ENCODE data around the gene EPN3. TPM values are rescaled to one million over a fixed set of nuclear protein-coding genes. Genes with fewer than 3 reads are reported as not detected.

The EPN3 gene
- total RNA-seq, 2 donors from 2014 or later, result not detected

DNA sequence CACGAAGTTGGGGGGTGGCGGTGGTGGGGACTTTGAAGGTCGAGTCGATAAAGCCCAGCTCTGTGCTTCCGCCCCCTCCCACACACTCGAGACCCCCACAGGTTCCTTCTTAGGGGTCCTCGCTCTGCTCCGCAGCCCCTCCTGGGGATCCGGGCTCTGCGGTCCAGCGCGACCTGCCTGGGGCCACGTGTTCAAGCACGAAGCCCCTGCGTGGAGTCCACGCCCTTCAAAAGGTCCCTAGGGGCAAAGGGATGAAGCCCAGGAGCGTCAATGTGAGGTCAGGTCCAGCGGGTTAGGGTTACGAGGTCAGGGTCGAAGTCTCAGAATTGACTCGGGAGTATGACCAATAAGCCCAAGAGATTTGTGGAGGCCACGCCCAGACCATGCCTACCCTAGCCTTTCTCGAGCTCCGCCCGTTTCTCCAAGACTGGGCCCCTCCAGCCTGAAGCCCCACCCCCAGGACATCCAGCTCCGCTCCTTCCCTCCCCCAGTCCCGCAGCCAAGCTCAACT is 27.2 kb downstream of the EPN3 start:
- DNase-seq (ENCODE audit: low spot score), result peak; percentile 90
- intact Hi-C loops (cut with DNase I), result no loop called here

DNA sequence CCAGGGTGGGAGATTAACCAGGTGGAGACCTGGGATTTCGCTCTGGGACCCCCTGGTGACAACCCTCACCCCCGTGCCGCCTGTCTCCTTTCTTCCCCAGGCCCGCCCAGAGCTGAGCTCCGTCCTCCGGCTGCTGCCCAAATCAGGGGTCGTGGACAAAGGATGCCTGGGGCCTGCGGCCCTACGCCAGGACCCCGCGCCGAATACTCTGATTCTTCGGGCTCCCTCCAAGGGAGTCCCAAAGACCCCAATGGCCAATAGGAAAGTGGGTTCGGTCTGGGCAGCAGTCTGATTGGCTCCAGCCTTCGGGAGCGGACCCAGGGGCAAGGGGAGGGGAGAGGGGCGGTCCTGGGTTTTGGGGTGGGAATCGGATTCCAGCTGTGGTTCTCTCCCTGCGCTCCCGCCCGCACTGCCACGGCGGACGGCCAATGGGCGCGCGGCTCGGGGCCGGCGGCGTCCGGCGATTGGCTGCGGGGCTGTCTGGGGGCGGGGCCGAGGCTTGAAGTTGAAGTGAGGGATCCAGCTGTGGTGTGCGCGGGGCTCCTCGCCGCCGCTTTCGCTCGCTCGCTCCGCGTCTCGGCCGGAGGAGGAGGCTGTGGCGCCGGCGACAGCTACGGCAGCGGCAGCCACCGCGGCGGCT is 27.8 kb downstream of the EPN3 start, which contains the start of gene CACNA1G:
CACNA1G (plus strand) TSS at position 531 of the 640 bp plus-strand sequence. CDS start 745 bp downstream, outside the sequence.
- peak; percentile 97 for DNase-seq (ENCODE audit: low spot score)
- intact Hi-C loops (cut with DNase I), result no loop called here

DNA sequence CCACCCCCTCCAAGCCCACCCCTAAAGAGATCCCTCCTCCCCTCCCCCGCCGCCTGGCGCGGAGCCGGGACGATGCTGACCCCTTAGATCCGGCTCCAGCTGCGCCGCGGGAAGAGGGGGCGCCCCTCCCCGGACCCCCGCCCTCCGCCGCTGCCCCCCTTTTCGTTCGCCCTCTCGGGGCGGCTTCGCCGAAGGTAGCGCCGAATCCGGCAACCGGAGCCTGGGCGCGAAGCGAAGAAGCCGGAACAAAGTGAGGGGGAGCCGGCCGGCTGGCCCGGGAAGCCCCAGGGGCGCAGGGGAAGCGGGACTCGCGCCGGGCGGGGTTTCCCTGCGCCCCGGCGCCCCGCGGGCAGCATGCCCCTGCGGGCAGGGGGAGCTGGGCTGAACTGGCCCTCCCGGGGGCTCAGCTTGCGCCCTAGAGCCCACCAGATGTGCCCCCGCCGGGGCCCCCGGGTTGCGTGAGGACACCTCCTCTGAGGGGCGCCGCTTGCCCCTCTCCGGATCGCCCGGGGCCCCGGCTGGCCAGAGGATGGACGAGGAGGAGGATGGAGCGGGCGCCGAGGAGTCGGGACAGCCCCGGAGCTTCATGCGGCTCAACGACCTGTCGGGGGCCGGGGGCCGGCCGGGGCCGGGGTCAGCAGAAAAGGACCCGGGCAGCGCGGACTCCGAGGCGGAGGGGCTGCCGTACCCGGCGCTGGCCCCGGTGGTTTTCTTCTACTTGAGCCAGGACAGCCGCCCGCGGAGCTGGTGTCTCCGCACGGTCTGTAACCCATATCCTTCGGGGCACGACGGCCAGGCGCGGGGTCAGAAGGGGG is 28.6 kb downstream of the EPN3 start:
- no peak for DNase-seq (ENCODE audit: low spot score)
- intact Hi-C loops (cut with DNase I), result no loop called here

DNA sequence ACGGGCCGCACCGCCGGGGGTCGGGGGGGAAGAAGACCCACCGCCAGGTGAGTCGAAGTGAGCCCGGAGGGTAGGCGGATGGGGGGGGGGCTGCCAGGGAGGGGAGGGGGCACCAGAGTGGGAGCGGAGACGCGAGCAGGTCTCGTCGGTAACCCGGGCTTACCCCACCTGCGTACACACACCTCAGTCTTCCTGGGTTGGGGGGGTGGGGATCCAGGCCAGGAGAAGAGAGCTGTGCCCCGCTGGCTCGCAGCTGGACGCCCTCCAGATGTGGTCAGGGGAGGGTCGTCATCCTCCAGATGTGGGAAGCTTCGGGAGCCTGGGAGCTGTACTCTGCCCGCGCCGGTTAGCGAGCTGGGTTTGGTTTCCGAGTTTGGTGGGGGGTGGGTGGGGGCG is 29.2 kb downstream of the EPN3 start:
- DNase-seq (ENCODE audit: low spot score), result no peak
- intact Hi-C loops (cut with DNase I), result no loop called here

DNA sequence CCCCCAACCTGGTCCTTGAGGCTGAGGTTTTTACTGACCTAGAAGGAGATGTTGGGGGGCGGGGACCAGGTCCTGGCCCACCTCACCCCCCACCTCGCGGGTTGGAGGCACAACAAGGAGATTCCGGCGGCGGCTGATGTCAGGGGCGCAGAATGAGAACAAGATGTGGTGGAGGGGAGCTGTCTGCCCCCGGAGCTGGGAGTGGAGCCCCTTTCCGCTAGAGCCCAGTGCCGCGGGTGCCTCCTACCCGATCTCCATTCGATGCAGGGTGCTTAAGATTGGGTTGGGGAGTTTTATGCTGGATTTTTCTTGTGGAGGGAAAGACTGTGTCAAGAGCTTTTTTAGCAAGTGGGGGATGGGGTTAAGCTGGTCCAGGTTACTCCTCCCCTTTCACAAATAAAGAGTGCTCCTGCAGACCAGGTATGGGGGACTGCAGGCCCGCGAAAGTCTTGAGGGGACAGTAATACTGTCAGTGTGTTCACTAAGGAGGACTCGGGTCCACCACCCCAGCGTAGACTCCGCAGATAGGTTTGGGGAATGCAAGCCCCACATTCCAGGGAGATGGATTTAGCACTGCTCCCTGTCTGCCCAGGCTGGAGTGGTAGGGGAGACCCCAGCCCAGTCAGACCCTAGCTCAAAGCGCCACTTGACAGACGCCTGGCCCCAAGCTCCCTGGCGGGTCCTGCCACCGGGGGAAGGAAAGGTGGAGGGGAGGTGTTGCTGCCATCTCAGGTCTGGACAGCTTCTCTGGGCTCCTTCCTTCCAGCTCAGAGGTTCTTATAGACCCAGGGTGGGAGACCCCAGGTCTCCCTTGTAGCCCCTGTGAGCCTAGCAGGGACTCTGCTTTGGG is 29.9 kb downstream of the EPN3 start:
- intact Hi-C loops (cut with DNase I), result no loop called here
- no peak for DNase-seq (ENCODE audit: low spot score)

DNA sequence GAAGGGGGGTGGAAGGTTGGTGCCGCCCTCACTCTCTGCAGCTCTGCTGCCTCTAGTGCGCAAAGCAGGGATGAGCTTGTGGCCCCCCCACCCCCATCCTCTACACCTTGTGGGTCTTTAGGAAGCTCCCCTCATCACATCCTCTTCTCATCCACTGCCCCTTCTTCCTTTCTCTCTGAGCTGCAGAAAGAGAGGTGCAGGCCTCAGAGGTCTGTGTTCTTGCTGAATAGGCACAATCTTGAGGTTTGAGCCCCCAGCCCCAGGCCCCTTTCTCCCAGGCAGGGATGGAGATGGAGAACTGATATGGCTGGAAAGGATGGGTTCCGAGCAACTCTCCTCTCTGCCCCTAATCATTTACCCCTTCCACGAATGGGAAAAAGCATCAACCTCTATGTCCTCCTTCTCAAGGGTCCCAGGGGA is 30.6 kb downstream of the EPN3 start:
- no peak for DNase-seq (ENCODE audit: low spot score)
- intact Hi-C loops (cut with DNase I), result no loop called here

DNA sequence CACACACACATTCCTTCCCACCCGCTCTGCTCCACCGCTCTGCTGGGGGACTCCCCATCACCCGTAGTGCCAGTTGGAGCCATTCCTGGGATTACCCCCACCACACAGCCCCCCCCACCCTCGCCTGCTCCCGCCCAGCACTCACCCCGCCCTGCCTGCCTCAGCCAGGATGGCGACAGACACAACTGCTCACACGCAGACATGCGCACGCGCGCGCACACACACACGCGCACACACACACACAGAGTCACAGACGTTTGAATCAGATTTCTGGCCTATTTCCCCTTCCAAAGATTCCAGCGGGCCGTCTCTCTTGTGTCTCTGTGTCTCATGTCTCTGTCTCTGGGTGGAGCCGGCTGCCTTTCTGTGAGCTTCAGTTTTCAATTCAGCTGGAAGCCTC is 32.4 kb downstream of the EPN3 start:
- intact Hi-C loops (cut with DNase I), result no loop called here
- peak; percentile 95 for DNase-seq (ENCODE audit: low spot score)

DNA sequence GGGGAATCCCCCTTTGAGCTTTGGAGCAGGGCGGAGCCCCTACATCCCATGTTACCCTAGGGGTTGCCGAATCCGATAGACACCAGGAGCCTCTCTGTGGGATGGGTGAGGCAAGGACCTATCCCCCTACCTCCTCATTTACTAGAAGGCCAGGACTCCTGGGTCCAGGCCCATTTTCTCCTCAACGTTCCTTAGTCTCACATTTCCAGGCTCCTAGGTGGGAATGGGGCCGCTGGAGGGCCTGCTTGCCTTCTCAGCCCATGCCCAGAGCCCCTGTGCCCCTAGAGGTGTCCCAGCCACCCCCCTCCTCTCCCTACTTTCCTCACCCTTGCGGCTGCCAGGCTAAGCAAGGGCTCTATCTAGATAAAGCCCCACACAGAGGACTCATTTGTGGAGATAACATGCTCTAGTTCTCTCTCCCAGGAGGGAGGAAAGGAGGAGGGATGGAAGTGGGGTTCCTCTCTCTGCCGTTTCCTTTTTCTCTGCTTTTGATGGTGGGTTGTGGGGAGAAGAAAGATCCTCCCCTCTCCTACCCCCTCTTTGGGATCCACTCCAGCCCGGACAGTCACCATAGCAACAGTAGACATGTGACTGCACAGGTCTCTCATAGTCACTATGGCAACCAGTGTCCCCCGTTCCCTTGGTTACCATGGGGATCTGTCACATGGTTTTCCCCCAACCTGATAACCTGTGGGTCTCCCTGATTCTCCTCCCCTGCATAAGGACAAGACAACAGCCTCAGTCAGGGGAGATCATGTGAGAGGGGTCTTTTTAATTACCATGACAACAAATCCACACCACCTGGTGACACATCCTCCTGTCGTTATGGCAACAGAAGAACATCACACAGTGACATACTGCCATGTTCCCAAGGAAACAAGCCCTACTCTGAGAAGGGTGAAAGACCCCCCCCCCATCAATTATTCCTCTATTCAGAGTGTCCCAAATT is 33.1 kb downstream of the EPN3 start:
- no peak for DNase-seq (ENCODE audit: low spot score)
- intact Hi-C loops (cut with DNase I), result no loop called here

DNA sequence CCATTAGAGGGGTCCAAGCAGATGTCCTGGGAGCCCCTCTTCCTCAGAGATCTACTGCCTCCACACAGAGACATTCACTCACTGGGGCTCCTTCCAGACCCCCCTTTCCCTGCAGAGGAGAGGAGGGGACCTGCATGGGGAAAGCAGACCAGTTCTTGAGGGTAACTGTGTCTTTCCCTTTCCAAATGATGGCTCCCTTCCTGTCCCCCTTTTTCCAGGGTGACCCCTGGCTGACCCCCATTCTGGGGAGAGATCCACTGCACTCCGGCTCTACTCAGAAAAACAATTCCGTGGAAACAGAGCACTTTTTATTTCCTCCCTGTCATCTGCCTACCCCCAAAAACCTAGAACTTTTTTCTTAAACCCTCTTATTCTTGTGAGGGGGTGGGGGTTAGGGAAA is 34.4 kb downstream of the EPN3 start:
- intact Hi-C loops (cut with DNase I), result no loop called here
- DNase-seq (ENCODE audit: low spot score), result no peak

DNA sequence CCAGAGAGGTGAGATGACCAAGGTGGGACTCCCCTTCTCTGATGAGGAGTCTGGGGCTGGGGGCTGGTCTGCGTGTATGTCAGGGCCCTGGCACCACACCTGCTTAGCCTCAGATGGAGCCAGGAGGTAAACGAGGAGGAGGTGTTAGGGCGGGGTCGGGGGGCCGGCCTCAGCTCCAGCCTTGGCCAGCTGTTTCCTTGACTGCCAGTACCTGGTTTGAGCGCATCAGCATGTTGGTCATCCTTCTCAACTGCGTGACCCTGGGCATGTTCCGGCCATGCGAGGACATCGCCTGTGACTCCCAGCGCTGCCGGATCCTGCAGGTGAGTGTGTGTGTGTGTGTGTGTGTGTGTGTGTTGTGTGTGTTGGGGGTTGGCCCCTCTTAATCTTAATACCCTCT is 36.1 kb downstream of the EPN3 start:
- intact Hi-C loops (cut with DNase I), result no loop called here
- no peak for DNase-seq (ENCODE audit: low spot score)

DNA sequence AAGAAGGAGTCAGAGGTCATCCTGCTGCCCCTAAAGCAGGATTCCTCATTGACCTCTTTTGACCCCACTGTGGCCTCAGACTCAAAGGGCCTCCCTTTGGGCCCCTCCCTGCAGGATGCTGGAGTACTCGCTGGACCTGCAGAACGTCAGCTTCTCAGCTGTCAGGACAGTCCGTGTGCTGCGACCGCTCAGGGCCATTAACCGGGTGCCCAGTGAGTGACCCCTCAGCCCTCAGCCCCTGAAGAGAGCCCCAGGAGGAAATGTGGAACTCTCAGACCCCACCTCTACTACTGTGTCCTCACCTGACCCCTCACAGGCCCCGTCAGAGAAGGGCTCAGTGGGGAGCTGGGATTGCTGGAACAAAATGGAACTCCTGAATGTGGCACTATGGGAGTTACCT is 37.1 kb downstream of the EPN3 start:
- DNase-seq (ENCODE audit: low spot score), result no peak
- intact Hi-C loops (cut with DNase I), result no loop called here

DNA sequence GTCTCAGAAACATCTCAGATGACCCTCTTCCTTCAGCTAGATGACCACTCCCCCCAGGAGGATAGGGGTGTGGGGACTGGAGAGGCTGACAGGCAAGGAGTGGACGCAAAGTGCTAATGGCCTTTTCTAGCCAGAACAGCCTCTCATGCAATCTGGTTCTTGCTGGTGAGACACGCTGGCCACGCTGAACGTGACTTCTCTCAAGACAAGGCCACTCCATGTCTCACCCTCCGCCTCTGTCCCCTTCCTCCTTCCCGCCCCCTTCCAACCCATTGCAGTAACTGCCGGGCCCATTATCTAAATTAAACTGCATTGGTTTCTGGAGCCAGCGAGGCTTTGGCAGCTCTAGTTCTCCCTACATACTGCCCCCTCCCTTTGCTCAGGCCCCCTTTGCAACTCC is 37.5 kb downstream of the EPN3 start:
- intact Hi-C loops (cut with DNase I), result no loop called here
- DNase-seq (ENCODE audit: low spot score), result no peak

DNA sequence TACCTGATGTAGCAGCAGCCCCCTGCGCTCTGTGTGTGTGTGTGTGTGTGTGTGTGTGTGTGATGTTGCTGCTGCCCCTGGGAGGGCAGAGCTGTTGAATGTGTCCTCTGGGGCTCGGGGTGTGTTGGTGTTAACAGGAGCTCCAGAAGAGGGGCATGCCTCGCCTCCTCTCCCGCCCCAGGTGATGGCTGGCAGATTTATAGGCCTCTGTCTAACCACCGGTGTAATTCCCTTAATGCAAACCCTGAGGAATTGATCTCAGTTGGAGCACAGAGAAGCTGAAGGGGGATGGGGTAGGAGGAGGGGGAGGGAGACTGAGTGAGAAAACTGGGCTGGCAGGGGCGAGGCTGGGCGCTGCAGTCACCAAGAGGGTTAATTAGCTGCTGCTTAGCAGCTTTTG is 38.0 kb downstream of the EPN3 start:
- intact Hi-C loops (cut with DNase I), result no loop called here
- no peak for DNase-seq (ENCODE audit: low spot score)

DNA sequence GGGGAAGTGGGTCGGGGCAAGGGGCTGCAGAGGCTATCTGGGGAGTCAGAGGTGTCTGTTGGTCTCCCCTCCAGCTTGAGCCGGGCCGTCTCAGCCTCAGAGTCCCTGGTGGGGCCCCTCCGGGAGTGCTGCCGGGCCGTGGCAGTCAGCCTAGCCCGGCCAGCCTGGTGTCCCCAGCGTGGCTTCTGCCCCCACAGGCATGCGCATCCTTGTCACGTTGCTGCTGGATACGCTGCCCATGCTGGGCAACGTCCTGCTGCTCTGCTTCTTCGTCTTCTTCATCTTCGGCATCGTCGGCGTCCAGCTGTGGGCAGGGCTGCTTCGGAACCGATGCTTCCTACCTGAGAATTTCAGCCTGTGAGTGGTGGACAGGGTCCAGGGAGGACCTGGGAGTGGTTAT is 39.1 kb downstream of the EPN3 start:
- no peak for DNase-seq (ENCODE audit: low spot score)
- intact Hi-C loops (cut with DNase I), result no loop called here

DNA sequence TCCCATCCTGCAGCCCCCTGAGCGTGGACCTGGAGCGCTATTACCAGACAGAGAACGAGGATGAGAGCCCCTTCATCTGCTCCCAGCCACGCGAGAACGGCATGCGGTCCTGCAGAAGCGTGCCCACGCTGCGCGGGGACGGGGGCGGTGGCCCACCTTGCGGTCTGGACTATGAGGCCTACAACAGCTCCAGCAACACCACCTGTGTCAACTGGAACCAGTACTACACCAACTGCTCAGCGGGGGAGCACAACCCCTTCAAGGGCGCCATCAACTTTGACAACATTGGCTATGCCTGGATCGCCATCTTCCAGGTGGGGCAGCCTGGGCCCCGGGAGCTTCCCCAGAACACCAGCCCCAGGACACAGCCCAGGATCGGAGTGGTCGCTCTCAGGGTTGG is 40.0 kb downstream of the EPN3 start:
- no peak for DNase-seq (ENCODE audit: low spot score)
- intact Hi-C loops (cut with DNase I), result no loop called here

DNA sequence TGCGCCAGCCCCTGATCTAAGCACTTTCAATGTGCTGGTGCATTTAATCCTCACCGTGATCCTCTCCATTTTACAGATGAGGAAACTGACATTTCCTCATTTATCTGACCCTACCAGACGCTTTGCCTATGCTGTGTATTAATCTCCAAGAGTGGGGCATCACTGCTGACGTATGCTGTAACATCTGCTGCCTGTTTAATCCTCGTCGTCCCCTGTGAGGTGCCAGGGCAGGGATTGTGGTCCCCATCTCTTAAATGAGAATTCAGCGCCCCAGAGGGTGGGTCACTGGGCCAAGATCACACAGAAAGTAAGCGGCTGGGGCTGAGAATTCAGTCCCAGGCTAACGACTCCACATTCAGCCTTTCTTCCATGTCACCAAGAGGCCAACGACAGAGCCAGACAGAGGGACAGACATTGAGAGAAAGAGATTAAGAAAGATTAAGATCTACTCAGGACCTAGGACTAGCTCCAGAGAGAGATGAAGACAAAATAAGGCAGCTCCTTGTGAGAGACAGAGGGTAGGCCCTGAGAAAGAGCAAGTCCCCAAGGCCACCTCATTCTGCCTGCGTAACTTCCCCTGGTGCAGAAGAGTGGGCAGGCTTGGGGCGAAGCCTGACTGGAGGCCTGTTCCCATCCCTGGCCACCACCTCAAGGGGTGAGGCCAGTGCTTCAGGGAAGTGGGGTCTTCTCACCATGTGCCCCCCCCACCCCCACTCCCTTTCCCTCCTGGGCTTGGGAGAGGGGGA is 41.5 kb downstream of the EPN3 start:
- intact Hi-C loops (cut with DNase I), result no loop called here

DNA sequence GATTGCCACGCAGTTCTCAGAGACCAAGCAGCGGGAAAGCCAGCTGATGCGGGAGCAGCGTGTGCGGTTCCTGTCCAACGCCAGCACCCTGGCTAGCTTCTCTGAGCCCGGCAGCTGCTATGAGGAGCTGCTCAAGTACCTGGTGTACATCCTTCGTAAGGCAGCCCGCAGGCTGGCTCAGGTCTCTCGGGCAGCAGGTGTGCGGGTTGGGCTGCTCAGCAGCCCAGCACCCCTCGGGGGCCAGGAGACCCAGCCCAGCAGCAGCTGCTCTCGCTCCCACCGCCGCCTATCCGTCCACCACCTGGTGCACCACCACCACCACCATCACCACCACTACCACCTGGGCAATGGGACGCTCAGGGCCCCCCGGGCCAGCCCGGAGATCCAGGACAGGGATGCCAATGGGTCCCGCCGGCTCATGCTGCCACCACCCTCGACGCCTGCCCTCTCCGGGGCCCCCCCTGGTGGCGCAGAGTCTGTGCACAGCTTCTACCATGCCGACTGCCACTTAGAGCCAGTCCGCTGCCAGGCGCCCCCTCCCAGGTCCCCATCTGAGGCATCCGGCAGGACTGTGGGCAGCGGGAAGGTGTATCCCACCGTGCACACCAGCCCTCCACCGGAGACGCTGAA is 43.2 kb downstream of the EPN3 start:
- no peak for DNase-seq (ENCODE audit: low spot score)
- intact Hi-C loops (cut with DNase I), result no loop called here

More for the DNA sequence above, 41.5 kb downstream of the EPN3 start:
- DNase-seq (ENCODE audit: low spot score), result no peak

DNA sequence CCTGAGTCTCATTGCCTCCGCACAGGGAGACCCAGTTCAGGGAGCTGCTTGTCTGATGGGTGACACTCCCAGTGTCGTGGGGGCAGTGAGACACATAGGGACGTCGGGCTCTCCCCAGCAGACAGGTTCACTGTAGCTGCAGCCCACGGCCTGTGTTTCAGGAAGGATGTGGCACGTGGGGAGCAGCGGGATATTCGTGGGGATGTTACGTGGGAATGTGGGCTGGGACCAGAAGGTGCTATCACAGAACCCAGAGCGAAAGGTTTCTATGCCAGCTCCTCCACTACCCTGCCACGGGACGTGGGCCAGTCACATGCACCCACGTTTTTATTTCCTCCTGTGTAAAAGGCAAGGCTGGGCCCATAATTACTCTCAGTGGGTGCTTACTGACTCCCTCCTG is 44.3 kb downstream of the EPN3 start:
- intact Hi-C loops (cut with DNase I), result no loop called here

More for the DNA sequence above, 44.3 kb downstream of the EPN3 start:
- no peak for DNase-seq (ENCODE audit: low spot score)

Measured in posterior vena cava (tissue), 2 donors.